GM18526 (cell line): ENCODE data around the gene AFF3.

Source experiments
- POLR2A ChIP-seq: IDR thresholded peaks from 3 replicates; pipeline ENCODE4 v1.6.1; 2011; ENCODE audit not compliant: insufficient read length; ENCODE audit errors: extremely low read depth

AFF3 gene

GRCh38 chr2:99691926-99692325, 450.5 kb downstream of the AFF3 start:
- TF ChIP-seq POLR2A, result no peak

- no peak for TF ChIP-seq POLR2A
Observed at GRCh38 chr2:99689145-99689742, 453.1 kb downstream of the AFF3 start.

- no peak for TF ChIP-seq POLR2A
Observed at GRCh38 chr2:99688699-99689098, 453.7 kb downstream of the AFF3 start.

GRCh38 chr2:99682275-99683060, 459.9 kb downstream of the AFF3 start:
- TF ChIP-seq POLR2A, result no peak

GRCh38 chr2:99680946-99681345, 461.4 kb downstream of the AFF3 start:
- TF ChIP-seq POLR2A, result no peak

- TF ChIP-seq POLR2A, result no peak
Observed at GRCh38 chr2:99679518-99679917, 462.9 kb downstream of the AFF3 start.

- no peak for TF ChIP-seq POLR2A
Observed at GRCh38 chr2:99678625-99679024, 463.8 kb downstream of the AFF3 start.

GRCh38 chr2:99677814-99678213, 464.6 kb downstream of the AFF3 start:
- TF ChIP-seq POLR2A, result no peak

GRCh38 chr2:99675130-99675661, 467.2 kb downstream of the AFF3 start:
- TF ChIP-seq POLR2A, result no peak

GRCh38 chr2:99674090-99674489, 468.3 kb downstream of the AFF3 start:
- no peak for TF ChIP-seq POLR2A

GRCh38 chr2:99672766-99673350, 469.5 kb downstream of the AFF3 start:
- no peak for TF ChIP-seq POLR2A

GRCh38 chr2:99670768-99671734, 471.3 kb downstream of the AFF3 start:
- TF ChIP-seq POLR2A, result no peak

- no peak for TF ChIP-seq POLR2A
Observed at GRCh38 chr2:99666256-99666655, 476.1 kb downstream of the AFF3 start.

- no peak for TF ChIP-seq POLR2A
Observed at GRCh38 chr2:99663641-99664040, 478.7 kb downstream of the AFF3 start.

- no peak for TF ChIP-seq POLR2A
Observed at GRCh38 chr2:99662761-99663341, 479.5 kb downstream of the AFF3 start.
